Measurements from ENCODE around the gene SH3TC1. TPM values are rescaled to one million over a fixed set of nuclear protein-coding genes. Genes with fewer than 3 reads are reported as not detected.

SH3TC1 gene
- total and polyA plus RNA-seq, 10 of the 15 experiments (the other 5 are each of a cell fraction or from before 2014, with no cell fraction given), result 0.19 to 47.0 (median 18.4) TPM

DNA sequence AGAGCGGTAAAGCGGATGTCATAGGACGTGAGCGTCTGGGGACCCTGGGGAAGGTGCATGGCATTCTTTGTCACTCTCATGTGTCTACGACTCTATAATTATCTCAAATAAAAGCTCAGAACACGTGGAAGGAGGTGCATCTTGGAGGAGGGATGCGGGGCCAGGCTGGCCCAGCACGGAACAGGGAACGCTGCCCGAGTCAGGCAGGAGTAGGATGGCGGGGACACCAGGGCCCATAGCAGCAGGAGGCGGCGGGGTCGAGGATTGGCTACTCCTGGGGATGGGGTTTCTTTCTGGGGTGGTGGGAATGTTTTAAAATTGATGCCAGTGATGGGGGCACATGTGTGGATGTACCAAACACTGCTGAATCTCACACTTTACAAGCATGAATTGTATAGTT is 65.0 kb downstream of the SH3TC1 start:
- CTCF ChIA-PET, result no interaction called here
- TF ChIP-seq, protein P1, sequence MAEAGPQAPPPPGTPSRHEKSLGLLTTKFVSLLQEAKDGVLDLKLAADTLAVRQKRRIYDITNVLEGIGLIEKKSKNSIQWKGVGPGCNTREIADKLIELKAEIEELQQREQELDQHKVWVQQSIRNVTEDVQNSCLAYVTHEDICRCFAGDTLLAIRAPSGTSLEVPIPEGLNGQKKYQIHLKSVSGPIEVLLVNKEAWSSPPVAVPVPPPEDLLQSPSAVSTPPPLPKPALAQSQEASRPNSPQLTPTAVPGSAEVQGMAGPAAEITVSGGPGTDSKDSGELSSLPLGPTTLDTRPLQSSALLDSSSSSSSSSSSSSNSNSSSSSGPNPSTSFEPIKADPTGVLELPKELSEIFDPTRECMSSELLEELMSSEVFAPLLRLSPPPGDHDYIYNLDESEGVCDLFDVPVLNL (IDR thresholded peaks at IDR 0.05; ENCODE audit: low read depth, low read length), result no peak
- TF ChIP-seq EGR1 (IDR thresholded peaks at IDR 0.05; ENCODE audit: borderline replicate concordance in 1 of 2, low read depth in 2 of 2, low read length in 2 of 2) (no peak), PAX5 (IDR thresholded peaks at IDR 0.05; ENCODE audit: borderline replicate concordance, low read depth, low read length) (no peak), STAT1 (conservative IDR thresholded peaks at IDR 0.05) (no peak), RCOR1 (conservative IDR thresholded peaks at IDR 0.05; ENCODE audit: low read depth, low read length) (no peak), SP1 (IDR thresholded peaks at IDR 0.05; ENCODE audit: low read depth, low read length) (no peak), MLLT1 (IDR thresholded peaks at IDR 0.05) (no peak), NRF1 (conservative IDR thresholded peaks at IDR 0.05; ENCODE audit: low read depth, low read length) (no peak), STAT3 (IDR thresholded peaks at IDR 0.05; ENCODE audit: low read depth, low read length) (no peak), MEF2B (IDR thresholded peaks at IDR 0.05; ENCODE audit: partially characterized antibody, poor library complexity, severe bottlenecking) (no peak), REST (IDR thresholded peaks at IDR 0.05; ENCODE audit: low read depth, low read length) (no peak)
- TF ChIP-seq, protein P2, sequence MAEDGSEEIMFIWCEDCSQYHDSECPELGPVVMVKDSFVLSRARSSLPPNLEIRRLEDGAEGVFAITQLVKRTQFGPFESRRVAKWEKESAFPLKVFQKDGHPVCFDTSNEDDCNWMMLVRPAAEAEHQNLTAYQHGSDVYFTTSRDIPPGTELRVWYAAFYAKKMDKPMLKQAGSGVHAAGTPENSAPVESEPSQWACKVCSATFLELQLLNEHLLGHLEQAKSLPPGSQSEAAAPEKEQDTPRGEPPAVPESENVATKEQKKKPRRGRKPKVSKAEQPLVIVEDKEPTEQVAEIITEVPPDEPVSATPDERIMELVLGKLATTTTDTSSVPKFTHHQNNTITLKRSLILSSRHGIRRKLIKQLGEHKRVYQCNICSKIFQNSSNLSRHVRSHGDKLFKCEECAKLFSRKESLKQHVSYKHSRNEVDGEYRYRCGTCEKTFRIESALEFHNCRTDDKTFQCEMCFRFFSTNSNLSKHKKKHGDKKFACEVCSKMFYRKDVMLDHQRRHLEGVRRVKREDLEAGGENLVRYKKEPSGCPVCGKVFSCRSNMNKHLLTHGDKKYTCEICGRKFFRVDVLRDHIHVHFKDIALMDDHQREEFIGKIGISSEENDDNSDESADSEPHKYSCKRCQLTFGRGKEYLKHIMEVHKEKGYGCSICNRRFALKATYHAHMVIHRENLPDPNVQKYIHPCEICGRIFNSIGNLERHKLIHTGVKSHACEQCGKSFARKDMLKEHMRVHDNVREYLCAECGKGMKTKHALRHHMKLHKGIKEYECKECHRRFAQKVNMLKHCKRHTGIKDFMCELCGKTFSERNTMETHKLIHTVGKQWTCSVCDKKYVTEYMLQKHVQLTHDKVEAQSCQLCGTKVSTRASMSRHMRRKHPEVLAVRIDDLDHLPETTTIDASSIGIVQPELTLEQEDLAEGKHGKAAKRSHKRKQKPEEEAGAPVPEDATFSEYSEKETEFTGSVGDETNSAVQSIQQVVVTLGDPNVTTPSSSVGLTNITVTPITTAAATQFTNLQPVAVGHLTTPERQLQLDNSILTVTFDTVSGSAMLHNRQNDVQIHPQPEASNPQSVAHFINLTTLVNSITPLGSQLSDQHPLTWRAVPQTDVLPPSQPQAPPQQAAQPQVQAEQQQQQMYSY (CRISPR knock-in tag; IDR thresholded peaks at IDR 0.05), result no peak
- TF ChIP-seq, protein P3, sequence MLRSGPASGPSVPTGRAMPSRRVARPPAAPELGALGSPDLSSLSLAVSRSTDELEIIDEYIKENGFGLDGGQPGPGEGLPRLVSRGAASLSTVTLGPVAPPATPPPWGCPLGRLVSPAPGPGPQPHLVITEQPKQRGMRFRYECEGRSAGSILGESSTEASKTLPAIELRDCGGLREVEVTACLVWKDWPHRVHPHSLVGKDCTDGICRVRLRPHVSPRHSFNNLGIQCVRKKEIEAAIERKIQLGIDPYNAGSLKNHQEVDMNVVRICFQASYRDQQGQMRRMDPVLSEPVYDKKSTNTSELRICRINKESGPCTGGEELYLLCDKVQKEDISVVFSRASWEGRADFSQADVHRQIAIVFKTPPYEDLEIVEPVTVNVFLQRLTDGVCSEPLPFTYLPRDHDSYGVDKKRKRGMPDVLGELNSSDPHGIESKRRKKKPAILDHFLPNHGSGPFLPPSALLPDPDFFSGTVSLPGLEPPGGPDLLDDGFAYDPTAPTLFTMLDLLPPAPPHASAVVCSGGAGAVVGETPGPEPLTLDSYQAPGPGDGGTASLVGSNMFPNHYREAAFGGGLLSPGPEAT (IDR thresholded peaks at IDR 0.05; ENCODE audit: low read depth), result no peak

More for the DNA sequence above, 65.0 kb downstream of the SH3TC1 start:
- ChIA-PET RAD21 (ENCODE audit: unreplicated experiment) (no interaction called here), POLR2A (no interaction called here), SMC1A (ENCODE audit: uncharacterized antibody, unreplicated experiment) (no interaction called here)
- Histone ChIP-seq H3K9me3 (replicated peaks; ENCODE audit: control insufficient read depth, insufficient read depth, low read length) (no peaks in the 10 kb centered on the region), H3K36me3 (ENCODE audit: control insufficient read depth in 2 of 2, insufficient read depth in 2 of 2, low read length in 1 of 2) (no peaks in the 10 kb centered on the region), H3K79me2 (ENCODE audit: control insufficient read depth, insufficient read depth, low read length) (no peaks in the 10 kb centered on the region), H3K4me3 (no peak overlapping the region), H4K20me1 (ENCODE audit: control insufficient read depth, insufficient read depth) (no peaks in the 10 kb centered on the region), H3K27ac (ENCODE audit: control insufficient read depth, insufficient read depth) (no peak overlapping the region), H3K4me1 (ENCODE audit: control insufficient read depth, insufficient read depth, low read length) (no peaks in the 10 kb centered on the region), H3K27me3 (replicated peaks in 1 of 2; ENCODE audit: control insufficient read depth in 2 of 2, insufficient read depth in 2 of 2, low read length in 1 of 2) (peaks cover 0 to 1% of the 10 kb centered on the region in 2 experiments; a peak in 3 of 4 replicates), H3K4me2 (ENCODE audit: control insufficient read depth, insufficient read depth) (no peak overlapping the region), H3K9ac (ENCODE audit: control insufficient read depth, insufficient read depth, low read length) (no peak overlapping the region), H2AFZ (ENCODE audit: control insufficient read depth, low read depth, low read length) (no peak overlapping the region)
- intact Hi-C loops (cut with micrococcal nuclease; ENCODE audit: unreplicated experiment) (no loop called here), in situ Hi-C loops (cut with MboI) (loop anchor here (10.0 kb wide), 1 partner anchor 331 kb away; the partner anchor contains the start of gene CPZ)
- FAIRE-seq (no peak), DNase-seq (ENCODE audit: low read depth, low spot score) (no peak), ATAC-seq (no peak)
- no TSS peak for BruUV-seq (replicated peaks)
- WGBS (ENCODE audit: insufficient coverage, insufficient replicate concordance, low lambda C conversion rate, missing lambda C conversion rate), result 52% methylated on average over 14 of the region's 14 CpGs

Measured in GM12878 (cell line).